ENCODE measurements around the gene PRKCI.

Gene PRKCI

DNA sequence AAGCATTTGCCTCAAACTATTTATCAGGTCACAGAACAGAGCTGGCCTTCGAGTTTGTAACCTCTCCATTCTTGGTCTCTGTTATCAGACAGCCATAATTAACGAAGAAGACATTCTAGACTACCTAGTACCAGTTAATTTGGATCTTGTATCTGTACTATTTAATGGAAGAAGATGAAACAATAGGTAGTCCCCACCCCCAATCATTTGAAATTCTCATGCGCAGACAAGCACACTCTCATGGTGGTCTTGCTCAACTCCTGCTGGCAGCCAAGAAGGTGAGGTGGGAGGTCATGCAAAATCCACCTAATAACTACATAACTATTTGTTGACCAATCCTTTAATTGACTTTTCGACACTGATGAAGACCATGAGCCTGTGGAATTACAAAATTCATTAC, 132.5 kb downstream of the PRKCI start:
- H3K9me3 ChIP-seq (ENCODE audit: control insufficient read depth, low read length) = no peaks in the 10 kb centered on the region
- TF ChIP-seq, protein P1, sequence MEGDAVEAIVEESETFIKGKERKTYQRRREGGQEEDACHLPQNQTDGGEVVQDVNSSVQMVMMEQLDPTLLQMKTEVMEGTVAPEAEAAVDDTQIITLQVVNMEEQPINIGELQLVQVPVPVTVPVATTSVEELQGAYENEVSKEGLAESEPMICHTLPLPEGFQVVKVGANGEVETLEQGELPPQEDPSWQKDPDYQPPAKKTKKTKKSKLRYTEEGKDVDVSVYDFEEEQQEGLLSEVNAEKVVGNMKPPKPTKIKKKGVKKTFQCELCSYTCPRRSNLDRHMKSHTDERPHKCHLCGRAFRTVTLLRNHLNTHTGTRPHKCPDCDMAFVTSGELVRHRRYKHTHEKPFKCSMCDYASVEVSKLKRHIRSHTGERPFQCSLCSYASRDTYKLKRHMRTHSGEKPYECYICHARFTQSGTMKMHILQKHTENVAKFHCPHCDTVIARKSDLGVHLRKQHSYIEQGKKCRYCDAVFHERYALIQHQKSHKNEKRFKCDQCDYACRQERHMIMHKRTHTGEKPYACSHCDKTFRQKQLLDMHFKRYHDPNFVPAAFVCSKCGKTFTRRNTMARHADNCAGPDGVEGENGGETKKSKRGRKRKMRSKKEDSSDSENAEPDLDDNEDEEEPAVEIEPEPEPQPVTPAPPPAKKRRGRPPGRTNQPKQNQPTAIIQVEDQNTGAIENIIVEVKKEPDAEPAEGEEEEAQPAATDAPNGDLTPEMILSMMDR (IDR thresholded peaks at IDR 0.05) = no peak
- no peaks in the 10 kb centered on the region for H3K36me3 ChIP-seq (ENCODE audit: control insufficient read depth, insufficient read depth, low read length)
- H3K27ac ChIP-seq = no peak overlapping the region
- no peak overlapping the region for H3K4me2 ChIP-seq (ENCODE audit: low read length)
- no peak overlapping the region for H3K4me3 ChIP-seq (ENCODE audit: low read depth, low read length)
- no peak overlapping the region for H3K9ac ChIP-seq
- no peaks in the 10 kb centered on the region for H3K79me2 ChIP-seq
- H2AFZ ChIP-seq = no peak overlapping the region
- H3K27me3 ChIP-seq (ENCODE audit: control insufficient read depth, insufficient read depth, low read length) = no peaks in the 10 kb centered on the region
- H3K4me1 ChIP-seq = peaks cover 10% of the 10 kb centered on the region
